ENCODE measurements around the gene CDH22.

Gene CDH22

DNA sequence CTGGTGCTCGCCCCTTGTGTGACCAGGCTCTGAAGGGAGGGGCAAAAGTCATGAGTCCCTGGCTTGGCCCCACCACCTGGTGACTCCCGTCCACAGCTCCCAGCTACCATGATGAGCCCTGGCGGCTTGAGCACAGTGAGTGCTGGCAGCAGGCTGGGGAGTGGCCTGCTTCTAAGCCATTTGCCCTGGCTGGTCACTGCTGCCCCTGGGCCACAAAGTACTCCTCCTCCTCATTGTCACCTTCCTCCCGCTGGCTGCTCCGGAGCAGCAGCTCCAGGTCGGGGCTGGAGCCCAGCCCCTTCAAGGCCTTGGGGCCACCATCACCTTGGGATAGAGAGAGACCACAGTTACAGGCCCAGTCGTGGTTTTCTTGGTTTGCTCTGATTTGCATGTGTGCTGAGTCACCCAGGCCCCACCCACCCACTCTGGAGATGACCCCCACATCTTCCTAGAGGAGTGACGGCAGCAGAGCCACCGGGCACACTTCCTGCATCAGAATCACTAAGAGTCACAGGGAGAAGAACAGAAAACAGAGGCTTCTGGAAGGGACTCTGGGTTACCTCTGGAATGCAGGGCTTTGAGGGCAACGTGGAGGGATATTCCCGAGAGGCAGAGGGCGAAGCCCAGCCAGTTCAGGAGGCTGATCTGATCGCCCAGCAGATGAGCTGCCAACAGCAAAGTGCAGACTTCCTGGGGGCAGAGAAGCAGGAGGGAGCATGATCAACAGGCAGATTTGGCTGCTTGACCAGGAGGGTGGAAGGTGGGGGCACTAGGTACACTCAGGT is 42.1 kb upstream of the CDH22 start:
- H3K4me3 ChIP-seq (ENCODE audit: low read depth, low read length) = no peak overlapping the region
- H3K9me3 ChIP-seq (ENCODE audit: control insufficient read depth, insufficient read depth, low read length) = no peaks in the 10 kb centered on the region
- H3K4me1 ChIP-seq (ENCODE audit: control insufficient read depth, insufficient read depth, low read length) = peaks cover 4% of the 10 kb centered on the region
- peaks cover 21% of the 10 kb centered on the region for H3K36me3 ChIP-seq (ENCODE audit: control insufficient read depth, insufficient read depth, low read length)
- no peak overlapping the region for H3K9ac ChIP-seq (ENCODE audit: low read depth, low read length)
- peaks cover 7% of the 10 kb centered on the region for H3K27me3 ChIP-seq (ENCODE audit: control insufficient read depth, insufficient read depth, low read length)

DNA sequence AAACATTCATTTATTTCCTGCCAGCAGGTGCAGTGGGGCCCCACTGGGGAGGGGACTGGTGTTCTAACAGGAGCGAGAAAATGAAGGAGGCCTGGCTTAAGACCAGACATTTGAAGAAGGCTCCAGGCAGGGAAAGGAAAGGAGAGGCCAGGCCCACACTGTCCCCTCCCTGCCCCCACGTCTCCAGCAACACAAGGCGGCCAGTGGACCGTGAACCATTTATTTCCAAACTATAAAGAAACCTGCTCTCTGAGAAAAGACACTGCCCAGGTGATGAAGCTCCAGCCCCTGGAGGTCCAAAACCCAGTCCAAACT is 41.4 kb upstream of the CDH22 start:
- H3K9me3 ChIP-seq (ENCODE audit: control insufficient read depth, insufficient read depth, low read length) = no peaks in the 10 kb centered on the region
- H3K4me1 ChIP-seq (ENCODE audit: control insufficient read depth, insufficient read depth, low read length) = peaks cover 4% of the 10 kb centered on the region
- H3K36me3 ChIP-seq (ENCODE audit: control insufficient read depth, insufficient read depth, low read length) = peaks cover 15% of the 10 kb centered on the region
- no peak overlapping the region for H3K4me3 ChIP-seq (ENCODE audit: low read depth, low read length)
- H3K27me3 ChIP-seq (ENCODE audit: control insufficient read depth, insufficient read depth, low read length) = peaks cover 14% of the 10 kb centered on the region
- no peak overlapping the region for H3K9ac ChIP-seq (ENCODE audit: low read depth, low read length)

DNA sequence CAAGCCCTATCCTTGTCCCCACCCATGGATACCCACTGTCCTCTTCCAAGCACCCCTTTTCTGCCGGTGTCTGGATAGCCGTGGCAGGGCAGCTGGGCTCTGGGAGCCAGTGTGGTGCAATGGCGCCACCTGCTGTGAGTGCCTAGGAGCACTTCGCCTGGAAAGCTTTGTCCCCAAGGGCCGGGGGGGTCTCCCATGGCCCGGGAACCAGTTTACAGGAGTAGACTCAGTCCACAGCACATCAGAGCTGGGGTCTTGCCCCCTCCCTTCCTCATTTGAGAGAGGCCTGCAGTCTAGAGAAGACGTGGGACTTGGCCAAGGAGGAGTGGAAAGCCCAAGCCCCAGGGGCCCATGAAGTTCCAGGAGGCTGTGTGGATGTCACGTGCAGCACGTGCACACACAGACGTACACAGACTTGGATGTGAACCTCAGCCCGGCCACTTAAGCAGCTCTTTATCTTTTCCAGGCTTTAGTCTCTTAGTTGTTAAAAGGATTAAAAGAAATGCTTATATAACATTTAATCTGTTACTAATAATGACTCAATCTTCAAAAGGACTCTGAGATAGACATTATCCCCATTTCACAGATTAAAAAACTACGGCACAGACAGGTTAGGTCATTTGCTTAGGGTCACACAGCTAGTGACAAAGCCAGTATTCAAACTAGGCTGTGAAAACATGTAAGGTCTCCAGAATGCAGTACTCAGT is 40.9 kb upstream of the CDH22 start:
- H3K9ac ChIP-seq (ENCODE audit: low read depth, low read length) = no peak overlapping the region
- H3K4me1 ChIP-seq (ENCODE audit: control insufficient read depth, insufficient read depth, low read length) = peaks cover 4% of the 10 kb centered on the region
- H3K27me3 ChIP-seq (ENCODE audit: control insufficient read depth, insufficient read depth, low read length) = peaks cover 15% of the 10 kb centered on the region
- no peaks in the 10 kb centered on the region for H3K9me3 ChIP-seq (ENCODE audit: control insufficient read depth, insufficient read depth, low read length)
- H3K4me3 ChIP-seq (ENCODE audit: low read depth, low read length) = no peak overlapping the region
- H3K36me3 ChIP-seq (ENCODE audit: control insufficient read depth, insufficient read depth, low read length) = peaks cover 14% of the 10 kb centered on the region

DNA sequence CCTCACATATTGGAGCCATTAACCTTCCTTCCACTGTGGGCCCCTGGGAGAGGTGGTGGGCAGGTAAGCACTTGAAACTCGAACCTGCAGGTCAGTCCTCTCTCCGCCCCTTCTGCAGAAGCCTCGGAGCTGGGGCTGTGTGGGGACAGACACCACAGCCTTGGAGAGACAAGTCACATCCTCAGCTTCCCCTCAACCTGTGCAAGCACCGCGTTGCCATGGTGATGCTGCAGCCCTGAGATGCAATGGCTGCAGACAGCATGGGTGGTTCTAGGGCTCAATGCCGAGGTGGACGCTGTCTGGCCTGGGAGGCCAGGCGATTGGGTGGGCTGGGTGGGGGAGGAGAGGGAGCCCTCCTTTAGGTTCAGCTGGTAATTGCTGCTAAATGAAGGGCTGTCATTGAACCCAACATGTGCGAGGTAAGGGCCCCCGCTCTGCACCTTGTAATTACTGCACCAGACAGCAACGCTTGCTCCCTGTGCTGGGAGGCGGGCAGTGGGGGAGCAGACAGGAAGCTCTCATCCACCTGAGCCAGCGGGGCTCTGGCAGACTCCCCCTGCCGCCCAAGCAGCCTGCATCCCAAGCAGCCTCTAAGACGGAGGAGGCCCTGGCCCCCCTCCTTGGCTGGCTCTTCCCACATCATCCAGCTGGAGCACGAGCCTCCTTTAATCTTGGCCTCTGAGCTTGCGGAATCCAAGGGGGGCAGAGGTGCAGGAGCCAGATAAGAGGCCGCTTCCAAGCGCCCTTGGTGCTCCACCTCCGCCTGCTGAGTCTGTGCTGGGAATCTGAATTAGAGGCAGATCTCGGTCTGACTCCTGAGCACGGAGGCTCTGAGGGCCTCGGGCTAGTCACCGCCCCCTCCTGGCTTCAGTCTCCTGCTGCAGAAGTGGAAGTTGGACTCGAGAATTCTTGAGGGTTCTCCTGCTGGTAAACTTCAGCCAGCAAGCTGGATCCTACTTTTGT is 39.8 kb upstream of the CDH22 start:
- Histone ChIP-seq H3K9me3 (ENCODE audit: control insufficient read depth, insufficient read depth, low read length) (no peaks in the 10 kb centered on the region), H3K4me1 (ENCODE audit: control insufficient read depth, insufficient read depth, low read length) (peaks cover 4% of the 10 kb centered on the region), H3K9ac (ENCODE audit: low read depth, low read length) (no peak overlapping the region), H3K27me3 (ENCODE audit: control insufficient read depth, insufficient read depth, low read length) (peaks cover 19% of the 10 kb centered on the region), H3K36me3 (ENCODE audit: control insufficient read depth, insufficient read depth, low read length) (peaks cover 14% of the 10 kb centered on the region), H3K4me3 (ENCODE audit: low read depth, low read length) (no peak overlapping the region)

DNA sequence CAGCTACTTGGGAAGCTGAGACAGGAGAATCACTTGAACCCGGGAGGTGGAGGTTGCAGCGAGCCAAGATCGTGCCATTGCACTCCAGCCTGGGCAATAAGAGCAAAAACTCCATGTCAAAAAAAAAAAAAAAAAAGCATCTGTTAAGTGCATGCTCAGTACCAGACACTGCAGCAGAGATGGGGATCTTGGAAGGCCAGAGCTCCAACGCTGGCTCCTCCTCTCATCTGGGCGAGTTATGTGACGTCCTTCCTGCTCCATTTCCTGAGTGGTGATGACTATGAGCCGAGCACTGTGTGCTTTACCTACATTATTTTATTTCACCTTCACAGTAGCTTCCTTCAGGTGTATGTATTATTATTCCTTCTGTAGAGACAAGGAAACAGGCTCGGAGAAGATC is 38.5 kb upstream of the CDH22 start:
- peaks cover 4% of the 10 kb centered on the region for H3K4me1 ChIP-seq (ENCODE audit: control insufficient read depth, insufficient read depth, low read length)
- no peak overlapping the region for H3K4me3 ChIP-seq (ENCODE audit: low read depth, low read length)

DNA sequence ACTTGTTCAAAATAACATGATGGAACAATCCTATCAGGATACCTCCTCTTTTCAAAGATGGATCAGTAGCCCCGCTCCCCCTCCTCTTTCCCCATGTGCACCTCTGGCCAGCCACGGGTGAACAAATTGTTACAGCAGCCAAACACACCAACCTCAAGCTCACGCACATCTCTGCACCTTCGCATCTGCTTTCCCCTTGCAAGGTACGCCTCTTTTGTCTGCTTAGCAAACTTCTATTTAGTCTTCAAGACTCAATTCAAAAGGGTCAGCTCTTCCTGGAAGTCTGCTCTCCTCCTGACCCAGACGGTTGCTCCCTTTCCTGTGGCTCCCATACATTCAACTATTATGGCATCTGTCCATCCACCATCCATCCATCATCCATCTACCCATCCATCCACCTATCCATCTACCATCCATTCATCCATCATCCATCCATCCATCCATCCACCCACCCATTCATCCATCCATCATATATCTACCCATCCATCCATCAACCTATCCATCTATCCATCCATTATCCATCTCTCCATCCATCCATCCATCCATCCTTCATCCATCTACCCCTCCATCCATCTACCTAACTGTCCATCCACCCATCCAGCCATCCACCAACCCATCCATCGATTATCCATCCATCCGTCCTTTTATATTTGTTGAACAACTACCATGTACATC is 36.3 kb upstream of the CDH22 start:
- Histone ChIP-seq H3K4me1 (ENCODE audit: control insufficient read depth, insufficient read depth, low read length) (peaks cover 4% of the 10 kb centered on the region), H3K27me3 (ENCODE audit: control insufficient read depth, insufficient read depth, low read length) (peaks cover 40% of the 10 kb centered on the region), H3K9me3 (ENCODE audit: control insufficient read depth, insufficient read depth, low read length) (no peaks in the 10 kb centered on the region), H3K4me3 (ENCODE audit: low read depth, low read length) (no peak overlapping the region), H3K36me3 (ENCODE audit: control insufficient read depth, insufficient read depth, low read length) (no peaks in the 10 kb centered on the region), H3K9ac (ENCODE audit: low read depth, low read length) (no peak overlapping the region)

More for the DNA sequence above, 38.5 kb upstream of the CDH22 start:
- peaks cover 31% of the 10 kb centered on the region for H3K27me3 ChIP-seq (ENCODE audit: control insufficient read depth, insufficient read depth, low read length)
- peaks cover 12% of the 10 kb centered on the region for H3K36me3 ChIP-seq (ENCODE audit: control insufficient read depth, insufficient read depth, low read length)
- H3K9me3 ChIP-seq (ENCODE audit: control insufficient read depth, insufficient read depth, low read length) = no peaks in the 10 kb centered on the region
- H3K9ac ChIP-seq (ENCODE audit: low read depth, low read length) = no peak overlapping the region

DNA sequence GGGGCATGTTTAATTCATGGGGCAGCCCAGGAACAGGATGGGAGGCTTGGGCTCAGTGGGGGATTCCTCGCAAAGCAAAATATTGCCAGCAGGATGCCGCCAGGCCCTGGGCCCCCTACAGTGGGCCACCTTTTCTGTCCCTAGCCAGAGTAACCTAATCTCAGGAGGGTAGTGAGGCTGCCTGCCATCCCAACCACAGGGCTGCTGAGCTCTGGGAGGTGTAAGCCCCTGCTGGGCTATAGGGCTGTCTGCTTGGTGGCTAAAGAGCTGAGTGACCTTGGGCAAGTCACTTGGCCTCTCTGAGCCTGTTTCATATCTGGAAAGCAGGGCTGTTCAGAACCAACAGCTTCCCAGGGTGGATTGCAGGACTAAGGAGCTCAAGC is 35.7 kb upstream of the CDH22 start:
- Histone ChIP-seq H3K27me3 (ENCODE audit: control insufficient read depth, insufficient read depth, low read length) (peaks cover 47% of the 10 kb centered on the region), H3K4me1 (ENCODE audit: control insufficient read depth, insufficient read depth, low read length) (peaks cover 4% of the 10 kb centered on the region), H3K4me3 (ENCODE audit: low read depth, low read length) (no peak overlapping the region), H3K36me3 (ENCODE audit: control insufficient read depth, insufficient read depth, low read length) (no peaks in the 10 kb centered on the region), H3K9ac (ENCODE audit: low read depth, low read length) (no peak overlapping the region), H3K9me3 (ENCODE audit: control insufficient read depth, insufficient read depth, low read length) (no peaks in the 10 kb centered on the region)

DNA sequence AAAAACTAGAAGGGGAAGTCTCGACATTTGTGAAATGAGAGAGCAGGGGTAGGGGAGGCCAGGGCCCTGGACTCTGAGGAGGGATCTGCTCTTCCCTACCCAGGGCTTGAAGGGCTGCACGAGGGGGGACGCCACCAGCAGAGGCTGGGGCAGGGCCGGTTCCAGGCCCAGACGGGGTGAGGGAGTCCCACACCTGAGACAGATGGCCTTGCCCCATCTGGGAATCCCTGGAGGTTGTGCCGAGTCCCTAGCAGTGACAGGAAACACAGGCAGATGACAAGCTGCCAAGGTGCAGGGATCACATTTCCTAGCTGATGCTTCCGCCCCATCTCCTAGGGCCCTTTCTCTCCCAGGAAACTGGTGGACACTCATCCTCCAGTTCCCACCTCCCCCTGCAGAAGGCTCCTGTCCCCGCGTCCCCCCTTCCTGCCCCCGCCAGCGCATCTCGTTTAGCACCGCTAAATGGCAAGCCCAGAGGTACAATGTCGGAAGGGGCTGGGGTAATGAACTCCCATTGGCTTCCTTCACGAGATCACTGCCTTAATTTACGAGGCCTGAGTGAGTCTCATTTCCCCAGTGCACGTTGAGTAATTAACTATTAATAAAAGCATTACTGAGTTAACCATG is 35.2 kb upstream of the CDH22 start:
- no peak overlapping the region for H3K4me3 ChIP-seq (ENCODE audit: low read depth, low read length)
- no peaks in the 10 kb centered on the region for H3K36me3 ChIP-seq (ENCODE audit: control insufficient read depth, insufficient read depth, low read length)
- peaks cover 48% of the 10 kb centered on the region for H3K27me3 ChIP-seq (ENCODE audit: control insufficient read depth, insufficient read depth, low read length)
- H3K9me3 ChIP-seq (ENCODE audit: control insufficient read depth, insufficient read depth, low read length) = no peaks in the 10 kb centered on the region
- no peak overlapping the region for H3K9ac ChIP-seq (ENCODE audit: low read depth, low read length)
- peaks cover under 1% of the 10 kb centered on the region for H3K4me1 ChIP-seq (ENCODE audit: control insufficient read depth, insufficient read depth, low read length)

DNA sequence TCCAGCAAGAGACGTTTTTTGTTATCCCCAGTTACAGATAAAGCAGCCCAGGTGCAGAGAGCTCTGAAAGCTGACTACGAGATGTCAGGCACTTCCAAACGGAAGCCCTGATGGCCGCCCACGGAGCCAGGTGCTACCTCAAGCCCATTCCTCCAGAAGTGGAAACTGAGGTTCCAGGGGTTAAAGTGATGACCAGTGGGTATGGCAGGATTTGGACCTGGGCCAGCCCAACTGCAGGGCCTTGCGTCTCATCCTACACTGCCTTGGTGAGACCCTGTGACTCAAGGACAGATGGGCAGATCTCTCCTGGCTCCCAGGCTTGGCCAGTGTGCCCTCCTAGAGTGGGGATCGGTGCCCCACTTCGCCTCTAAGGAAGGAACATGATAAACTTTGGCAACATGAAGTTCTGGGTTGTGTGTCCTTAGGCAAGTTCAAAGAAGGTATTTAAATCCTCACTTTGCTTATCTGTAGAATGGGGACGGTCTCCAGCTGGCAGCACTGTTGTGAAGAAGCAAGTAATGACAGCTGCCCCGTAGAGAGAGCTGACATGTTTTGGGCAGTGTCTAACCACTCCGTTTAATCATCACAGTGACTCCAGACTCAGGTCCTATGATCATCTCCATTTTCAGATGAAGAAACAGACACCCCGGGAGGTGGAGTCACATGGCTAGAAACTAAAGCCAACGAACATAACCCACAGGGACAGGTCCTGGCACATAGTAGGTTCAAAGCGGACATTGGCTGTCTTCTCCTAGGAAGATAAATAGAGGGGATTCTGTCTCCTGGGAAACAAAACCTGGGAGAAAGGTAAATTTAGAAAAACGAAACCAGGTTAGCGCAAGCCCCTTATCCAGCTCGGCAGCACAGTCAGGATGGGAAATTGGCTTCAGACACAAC is 34.4 kb upstream of the CDH22 start:
- H3K36me3 ChIP-seq (ENCODE audit: control insufficient read depth, insufficient read depth, low read length) = no peaks in the 10 kb centered on the region
- H3K4me1 ChIP-seq (ENCODE audit: control insufficient read depth, insufficient read depth, low read length) = no peaks in the 10 kb centered on the region
- no peak overlapping the region for H3K4me3 ChIP-seq (ENCODE audit: low read depth, low read length)
- H3K9ac ChIP-seq (ENCODE audit: low read depth, low read length) = no peak overlapping the region
- H3K27me3 ChIP-seq (ENCODE audit: control insufficient read depth, insufficient read depth, low read length) = peaks cover 48% of the 10 kb centered on the region
- no peaks in the 10 kb centered on the region for H3K9me3 ChIP-seq (ENCODE audit: control insufficient read depth, insufficient read depth, low read length)

DNA sequence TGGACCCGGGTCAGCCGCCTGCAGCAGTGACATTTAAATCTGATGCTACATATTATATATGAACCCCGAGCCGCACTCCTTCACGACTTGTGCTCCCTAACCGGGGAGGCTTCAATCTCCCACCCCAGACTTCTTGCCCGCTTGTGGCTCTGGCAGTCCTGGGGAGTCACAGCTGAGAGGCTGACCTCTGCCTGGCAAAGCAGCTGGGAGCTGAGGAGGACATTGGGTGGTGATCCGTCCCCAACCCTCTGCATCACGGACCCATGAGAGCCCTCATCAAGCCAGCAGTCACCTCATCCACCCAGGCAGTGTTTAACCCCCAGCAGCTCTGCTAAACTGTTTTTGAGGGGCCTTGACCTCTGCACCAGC is 33.7 kb upstream of the CDH22 start:
- H3K9ac ChIP-seq (ENCODE audit: low read depth, low read length) = no peak overlapping the region
- peaks cover 48% of the 10 kb centered on the region for H3K27me3 ChIP-seq (ENCODE audit: control insufficient read depth, insufficient read depth, low read length)
- no peaks in the 10 kb centered on the region for H3K4me1 ChIP-seq (ENCODE audit: control insufficient read depth, insufficient read depth, low read length)
- no peaks in the 10 kb centered on the region for H3K9me3 ChIP-seq (ENCODE audit: control insufficient read depth, insufficient read depth, low read length)
- H3K36me3 ChIP-seq (ENCODE audit: control insufficient read depth, insufficient read depth, low read length) = no peaks in the 10 kb centered on the region
- H3K4me3 ChIP-seq (ENCODE audit: low read depth, low read length) = no peak overlapping the region
